GM08714 (cell line): Measurements from ENCODE around the gene SIX4.
A peak's percentile ranks its signal among the peaks of the same experiment; 100 is the strongest.

Experiments
- H3K4me3 ChIP-seq: fragments of 200-500 bp; sonication (Bioruptor generic); 2 replicates; pipeline ENCODE4 v1.5.1; 2014; ENCODE audit warnings: mild to moderate bottlenecking, low read length, inconsistent platforms
- ZNF274 ChIP-seq: IDR thresholded peaks from 2 replicates; pipeline ENCODE4 v1.6.1; 2012; ENCODE audit warnings: mild to moderate bottlenecking, low read depth, low read length

The SIX4 gene

DNA sequence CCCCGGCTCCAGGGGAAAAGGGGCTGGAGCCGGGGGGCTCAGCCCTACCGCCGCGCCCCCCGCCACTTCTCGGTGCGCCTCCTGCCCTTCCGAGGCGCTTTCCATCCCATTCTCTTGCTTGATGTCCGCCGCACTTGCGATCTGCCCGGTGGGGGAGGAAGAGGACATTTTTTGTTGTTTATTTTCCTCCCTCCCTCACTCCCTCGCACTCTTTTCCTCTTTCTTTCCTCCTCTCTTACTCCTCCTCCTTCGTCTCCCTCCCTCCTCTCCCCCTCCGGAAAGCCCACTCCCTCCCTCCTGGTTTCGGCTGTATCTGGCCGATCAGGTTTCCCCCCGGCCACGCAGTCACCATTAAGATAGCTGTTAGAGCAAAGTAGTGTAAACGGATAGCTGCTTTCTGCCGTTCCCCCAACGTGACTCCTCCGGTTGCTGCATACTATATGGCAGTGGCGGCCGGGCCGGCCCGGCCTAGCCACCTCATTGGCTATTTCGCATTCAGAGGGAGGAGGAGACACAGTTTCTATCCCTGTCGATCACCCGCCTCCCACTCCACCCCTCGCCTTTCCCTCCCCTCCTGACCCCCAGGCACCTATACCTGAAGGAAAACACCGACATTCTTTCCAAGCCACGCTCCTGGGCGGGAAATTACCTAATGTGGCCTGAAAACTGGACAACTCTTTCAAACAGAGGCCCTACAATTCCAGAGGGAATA, at the start of gene SIX4:
SIX4 (minus strand) TSS at position 445 of the 712 bp plus-strand sequence; CDS start at position 168, 277 bp downstream.
- peak within 1 kb of the TSS; percentile 63 for H3K4me3 ChIP-seq
- TF ChIP-seq ZNF274 = no peak

DNA sequence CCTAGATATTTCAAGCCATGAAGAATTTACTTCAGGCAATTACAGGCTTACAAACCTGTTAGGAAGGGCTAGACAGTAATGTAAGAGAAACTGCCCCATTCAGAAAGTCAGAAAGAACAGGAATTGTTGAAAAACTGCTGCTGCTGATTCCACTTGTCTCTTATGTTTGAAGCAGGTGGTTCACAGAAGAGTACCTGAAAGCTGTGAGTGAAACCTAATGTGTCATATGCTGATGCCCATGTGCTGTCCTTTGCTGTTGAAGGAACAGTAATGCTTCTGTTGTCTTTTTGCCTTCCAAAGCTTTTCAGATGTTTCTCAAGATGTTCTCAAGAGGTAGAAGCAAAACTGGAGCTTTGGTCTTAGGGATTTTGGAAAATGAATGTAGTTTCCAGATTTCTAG, 49.4 kb upstream of the SIX4 start:
- H3K4me3 ChIP-seq = no peak overlapping the region
- no peak for TF ChIP-seq ZNF274

DNA sequence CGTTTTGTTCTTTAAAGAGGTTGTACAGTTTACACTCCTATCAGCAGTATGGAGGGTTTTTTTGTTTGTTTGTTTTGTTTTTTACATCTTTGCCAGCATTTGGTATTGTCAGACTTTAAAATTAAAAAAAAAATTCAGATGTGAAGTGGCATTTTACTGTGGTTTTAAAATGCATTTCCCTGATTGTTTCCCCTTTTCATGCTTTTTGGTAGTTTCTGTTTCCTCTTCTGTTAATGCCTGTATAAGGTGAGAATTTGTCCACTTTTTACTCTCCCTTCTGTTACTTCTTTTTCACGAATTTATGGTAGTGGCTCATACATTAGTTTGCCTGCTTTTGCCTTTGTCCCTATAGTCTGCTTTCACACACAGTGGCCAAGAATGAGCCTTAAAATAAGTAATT, 47.0 kb upstream of the SIX4 start:
- no peak for TF ChIP-seq ZNF274

DNA sequence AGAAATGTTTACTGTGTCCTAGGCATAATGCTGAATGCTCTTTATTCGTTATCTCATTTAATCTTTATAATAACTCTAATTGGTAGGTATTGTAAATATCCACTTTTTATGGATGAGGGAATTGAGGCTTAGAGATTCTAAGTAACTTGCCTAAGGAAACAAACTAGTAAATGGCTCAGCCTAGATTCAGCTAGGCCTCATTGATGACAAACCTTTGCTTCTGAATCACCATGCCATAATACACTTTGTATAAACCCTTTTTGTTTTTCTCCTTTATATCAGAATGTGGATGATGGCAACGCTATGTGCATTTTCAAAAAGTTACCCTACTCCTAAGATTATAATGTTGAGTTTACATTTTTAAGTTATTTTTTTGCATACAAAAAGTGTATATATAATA, 44.5 kb upstream of the SIX4 start:
- TF ChIP-seq ZNF274 = no peak

More for the DNA sequence above, 47.0 kb upstream of the SIX4 start:
- no peak overlapping the region for H3K4me3 ChIP-seq

DNA sequence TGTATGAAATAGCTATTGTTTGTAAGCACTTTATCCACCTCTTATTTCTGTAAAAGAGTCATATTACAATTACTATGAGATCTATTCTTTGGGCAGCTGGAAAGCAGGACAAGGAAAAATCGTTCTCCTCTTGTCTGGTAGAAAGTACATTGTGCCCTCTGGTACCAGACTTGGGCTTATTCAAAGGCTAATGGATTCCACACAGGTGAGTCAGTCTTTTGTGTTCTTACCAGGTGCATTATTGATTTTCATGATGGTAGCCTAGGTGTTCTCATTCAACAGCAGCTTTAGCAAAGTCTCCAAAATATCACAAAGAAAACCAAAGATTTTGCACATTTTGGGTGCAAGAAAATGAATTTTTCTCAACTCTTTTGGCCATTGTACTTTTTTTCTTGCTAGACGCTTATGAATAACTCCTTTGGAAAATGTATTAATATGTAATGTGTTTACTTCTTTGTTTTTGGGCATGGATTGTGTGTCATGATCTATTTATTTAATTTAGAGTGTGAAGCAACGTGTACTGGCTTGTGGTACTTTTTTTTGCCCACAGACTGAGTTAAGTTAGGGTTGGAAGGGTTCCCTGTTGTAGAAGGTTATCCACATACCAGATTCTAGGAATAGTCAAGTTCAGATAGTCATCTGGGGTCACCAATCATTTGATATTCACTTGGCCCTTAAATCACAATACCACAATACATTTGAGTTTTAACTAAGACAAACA, 36.7 kb upstream of the SIX4 start:
- no peak overlapping the region for H3K4me3 ChIP-seq
- TF ChIP-seq ZNF274 = no peak

More for the DNA sequence above, 44.5 kb upstream of the SIX4 start:
- no peak overlapping the region for H3K4me3 ChIP-seq

DNA sequence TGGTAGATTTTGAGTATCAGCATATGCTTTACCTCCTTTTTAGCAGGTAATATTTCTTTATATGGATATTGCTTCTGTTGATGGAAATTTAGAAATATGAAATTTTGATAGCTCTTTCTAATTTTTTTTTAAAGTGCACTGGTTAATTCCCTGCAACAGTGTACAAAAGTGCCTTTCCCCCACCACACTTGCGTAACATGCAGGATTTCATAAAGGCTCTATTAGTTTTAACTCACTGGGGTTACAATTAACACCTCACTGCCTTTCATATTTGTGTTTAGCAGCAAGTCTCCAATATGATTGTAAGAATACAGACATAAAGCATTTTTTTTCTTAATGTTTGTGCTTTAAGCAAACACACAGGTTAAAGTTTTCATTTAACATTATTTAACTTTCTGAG, 36.1 kb upstream of the SIX4 start:
- no peak for TF ChIP-seq ZNF274
- no peak overlapping the region for H3K4me3 ChIP-seq

DNA sequence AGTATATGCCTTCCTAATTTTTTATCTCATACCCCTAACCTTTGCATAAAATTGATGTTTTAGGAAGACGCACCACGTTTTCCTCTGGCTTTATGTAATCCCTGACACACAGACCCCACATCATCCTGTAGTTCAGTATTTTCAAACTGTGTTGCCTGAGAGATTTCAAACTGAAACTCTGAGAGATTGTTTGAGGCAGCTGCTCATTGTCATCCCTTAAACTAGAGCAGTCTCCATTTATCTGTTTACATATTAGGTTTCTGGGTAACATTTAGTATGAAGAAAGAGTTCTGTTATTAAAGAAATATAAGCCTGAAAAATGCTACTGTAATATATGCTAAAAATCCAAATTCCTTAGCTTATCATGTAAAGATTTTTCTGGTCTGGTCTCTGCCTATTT, 34.7 kb upstream of the SIX4 start:
- H3K4me3 ChIP-seq = no peak overlapping the region
- TF ChIP-seq ZNF274 = no peak

DNA sequence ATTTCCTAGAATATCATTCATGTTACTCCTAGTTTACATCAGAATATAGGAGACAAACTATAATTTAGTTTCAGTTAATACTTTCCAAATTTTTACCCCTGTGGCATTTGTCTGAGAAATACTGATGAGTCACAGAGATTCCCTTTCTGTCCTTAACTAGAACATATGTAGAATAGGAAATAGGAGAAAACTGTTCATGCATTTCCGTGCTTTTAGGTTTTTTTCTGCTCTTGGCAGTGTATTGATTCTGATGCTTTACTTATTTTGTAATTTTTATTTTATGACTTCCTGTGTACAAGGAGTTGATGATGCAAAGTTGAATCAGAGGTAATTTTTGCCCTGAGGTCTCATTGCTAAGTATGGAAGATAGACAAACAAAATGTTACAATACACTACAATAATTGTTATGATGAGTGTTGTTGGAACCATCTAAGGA, 33.4 kb upstream of the SIX4 start:
- no peak for TF ChIP-seq ZNF274
- no peak overlapping the region for H3K4me3 ChIP-seq

DNA sequence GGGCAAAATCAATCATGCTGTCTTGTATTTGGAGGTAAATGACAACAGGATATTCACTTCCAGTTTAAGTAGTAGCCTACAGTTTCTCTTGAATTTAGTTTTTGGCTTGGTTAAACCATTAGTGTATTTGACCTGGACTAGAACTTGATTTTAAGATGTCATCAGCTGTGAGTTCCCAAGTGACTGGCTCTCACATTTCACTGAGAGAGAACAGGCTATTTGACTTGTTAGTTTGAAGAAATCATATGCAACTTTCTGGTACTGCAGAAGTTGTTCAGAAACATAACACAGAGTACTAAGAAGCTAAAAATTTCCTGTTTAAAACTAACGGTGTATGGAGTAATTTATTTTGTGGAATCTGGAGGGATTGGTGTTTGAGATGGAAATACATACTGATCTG, 32.7 kb upstream of the SIX4 start:
- no peak for TF ChIP-seq ZNF274
- no peak overlapping the region for H3K4me3 ChIP-seq

DNA sequence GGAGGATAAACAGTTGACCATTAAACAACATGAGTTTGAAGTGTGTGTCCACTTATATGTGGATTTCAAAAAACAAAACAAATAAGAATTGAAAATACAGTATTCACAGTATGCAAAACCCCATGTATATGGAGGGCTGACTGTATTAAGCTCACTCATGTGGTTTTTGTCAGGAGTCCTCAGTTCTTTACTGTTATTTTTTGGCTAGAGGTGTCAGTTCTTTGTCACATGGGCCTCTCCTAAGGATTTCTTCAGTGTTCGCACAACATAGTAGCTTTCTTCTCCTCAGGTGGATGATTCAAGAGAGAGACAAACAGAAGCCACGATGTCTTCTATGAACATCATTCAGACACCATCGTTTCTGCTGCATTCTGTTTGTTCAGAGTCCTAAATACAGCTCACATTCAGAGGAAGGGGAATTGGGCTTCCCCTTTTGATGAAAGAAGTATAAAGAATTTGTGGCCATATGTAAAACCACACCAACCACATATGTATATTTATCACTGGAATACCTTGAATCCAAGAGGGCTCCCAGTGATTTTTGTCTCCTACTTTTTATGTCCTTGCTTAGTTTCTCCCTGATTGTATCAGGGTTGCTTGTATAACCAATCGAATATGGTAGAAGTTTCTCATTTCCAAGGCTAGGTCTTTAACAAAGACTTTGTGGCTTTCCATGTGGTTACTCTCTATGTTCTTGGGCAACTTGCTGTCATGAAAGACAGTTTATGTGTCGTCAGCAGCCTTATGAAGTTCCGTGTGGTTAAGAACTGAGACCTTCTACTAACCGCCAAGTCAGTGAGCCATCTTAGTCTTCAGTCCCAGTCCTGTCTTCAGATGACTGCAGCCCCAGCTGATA, 29.3 kb upstream of the SIX4 start:
- peak overlapping the region; percentile 43; the same call in 1 of the 2 replicates for H3K4me3 ChIP-seq
- no peak for TF ChIP-seq ZNF274

DNA sequence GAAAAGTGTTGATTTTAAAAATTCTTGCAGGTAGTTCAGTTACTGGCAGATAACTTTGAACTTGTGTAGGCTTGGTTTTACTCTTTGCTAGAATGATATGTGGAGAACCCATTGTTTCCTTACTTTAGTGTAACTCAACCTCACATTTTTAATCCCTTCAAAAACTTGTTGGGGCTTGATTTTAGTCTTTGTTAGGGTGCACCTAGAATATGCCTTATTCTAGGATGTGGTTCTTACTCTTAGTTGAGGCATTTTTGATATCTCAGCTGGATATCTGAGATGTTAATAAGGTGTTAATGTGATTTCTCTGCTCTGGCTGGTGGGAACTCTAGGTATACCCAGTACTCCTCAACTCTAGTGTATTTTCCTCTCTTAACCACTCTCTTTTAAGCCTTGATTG, 20.4 kb upstream of the SIX4 start:
- no peak overlapping the region for H3K4me3 ChIP-seq
- TF ChIP-seq ZNF274 = no peak

DNA sequence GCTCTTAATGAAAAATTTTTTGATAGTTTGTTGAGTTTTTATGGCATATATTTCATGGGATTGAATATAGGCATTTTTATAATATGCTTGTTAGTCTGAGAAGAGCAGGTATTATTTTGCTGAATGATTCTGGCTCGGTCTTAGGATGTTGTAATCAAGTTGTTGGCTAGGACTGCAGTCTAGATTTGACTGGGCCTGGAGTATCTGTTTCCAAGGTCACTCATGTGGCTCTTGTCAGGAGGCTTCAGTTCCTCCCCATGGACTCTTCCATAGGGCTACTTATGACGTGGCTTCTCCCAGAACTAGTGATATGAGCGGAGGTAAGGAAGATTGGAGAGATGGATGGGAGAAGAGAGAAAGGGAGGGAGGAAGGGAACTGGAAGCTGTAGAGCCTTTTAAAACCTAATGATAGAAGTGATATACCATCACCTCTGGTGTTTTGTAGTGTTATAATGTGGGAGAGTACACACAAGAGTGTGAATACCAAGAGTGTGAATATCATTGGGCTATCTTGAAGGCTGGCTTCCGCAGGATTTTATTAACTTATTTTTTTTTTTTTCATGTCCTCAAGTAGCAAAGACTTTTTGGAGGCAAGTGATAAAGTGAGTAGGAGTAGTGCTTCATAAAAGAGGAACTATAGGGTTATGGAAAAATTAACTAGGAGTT, 14.8 kb upstream of the SIX4 start:
- no peak overlapping the region for H3K4me3 ChIP-seq
- no peak for TF ChIP-seq ZNF274

DNA sequence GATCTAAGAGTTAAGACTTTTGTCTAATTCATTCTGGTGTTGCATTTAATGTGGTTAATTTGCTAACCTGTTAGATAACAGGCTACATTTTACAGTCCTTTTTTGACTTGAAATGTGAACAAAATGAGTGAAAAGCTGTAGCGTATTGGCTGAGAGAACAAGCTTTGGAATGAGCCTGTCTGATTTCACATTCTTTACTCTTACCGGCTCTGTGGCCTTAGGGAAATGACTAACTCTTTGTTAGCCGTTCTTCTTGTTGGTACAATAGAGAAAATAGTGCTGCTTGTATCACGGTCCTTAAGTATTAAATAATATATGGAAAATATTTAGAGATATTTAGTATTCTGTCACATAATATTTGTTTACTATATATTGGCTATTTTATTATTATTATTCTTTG, 12.3 kb upstream of the SIX4 start:
- no peak overlapping the region; the same call in 1 of the 2 replicates for H3K4me3 ChIP-seq
- no peak for TF ChIP-seq ZNF274

DNA sequence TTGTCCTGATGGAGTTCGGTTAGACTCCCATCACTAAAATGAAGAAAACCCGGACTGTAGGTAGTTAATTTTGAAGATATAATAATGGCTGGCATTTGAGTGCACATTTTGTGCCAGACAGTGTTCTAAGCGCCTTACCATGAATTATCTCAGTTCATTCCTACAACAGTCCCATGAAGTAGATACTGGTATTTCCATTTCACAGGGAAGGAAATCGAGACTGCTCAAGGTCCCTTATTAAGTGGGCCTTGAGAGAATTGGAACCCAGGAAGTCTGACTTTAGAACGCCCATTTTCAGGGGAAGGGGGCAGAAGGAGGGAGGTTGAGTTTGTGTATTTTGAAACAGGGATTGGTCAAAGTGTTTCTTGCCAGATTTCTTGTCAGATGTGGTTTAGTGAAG, 11.3 kb upstream of the SIX4 start:
- no peak for TF ChIP-seq ZNF274
- H3K4me3 ChIP-seq = peak overlapping the region; percentile 77
